A549 (cell line): ENCODE data around the gene USP24. TPM values are rescaled to one million over a fixed set of nuclear protein-coding genes. Genes with fewer than 3 reads are reported as not detected.

ENCODE experiments used
- ATAC-seq, 2 experiments: fragments of 200-7000 bp in 1 of 2; fragments of >200 bp in 1 of 2; cut with Nextera tagmentation in 1 of 2; cut with Tn5 transposase in 1 of 2; 3 replicates each; pipeline versions ENCODE4 v1.8.0 to v1.9.1; 2018 to 2020; ENCODE audit warnings: mild to moderate bottlenecking in 1 of 2, moderate library complexity in 1 of 2
- CTCF ChIA-PET: fragments of 300-600 bp; sonication (Branson Sonifier 250); formaldehyde crosslinking; extraction: SDS; loops from one replicate; lab custom pipeline; 2021; ENCODE audit warnings: antibody characterized with exemption, inconsistent platforms; lab: Yijun Ruan, JAX
- POLR2A ChIA-PET: fragments of 350-600 bp; formaldehyde crosslinking; extraction: SDS; loops from one replicate; lab custom pipeline; 2021; ENCODE audit warnings: antibody characterized with exemption, inconsistent platforms; lab: Yijun Ruan, JAX
- DNase-seq, 2 experiments: peaks; one replicate each; pipeline versions ENCODE4 v3.0.0 to v3.0.0-alpha.2; 2011 to 2016; ENCODE audit warnings: low read depth in 1 of 2, low spot score in 1 of 2
- FAIRE-seq: peaks from 2 replicates; lab custom pipeline; 2011; peaks lifted over from hg19 to GRCh38; lab: Jason Lieb, UNC
- H3K27ac ChIP-seq, 2 experiments: fragments of >200 bp; sonication (Bioruptor Twin); formaldehyde crosslinking; 3 replicates each; pipeline ENCODE4 v1.5.1; 2016 to 2017
- H3K4me1 ChIP-seq: fragments of >200 bp; sonication (Bioruptor Twin); formaldehyde crosslinking; 3 replicates; pipeline ENCODE4 v1.6.1; 2016
- H3K4me2 ChIP-seq: fragments of >200 bp; sonication (Bioruptor Twin); formaldehyde crosslinking; 3 replicates; pipeline ENCODE4 v1.6.1; 2016
- H3K4me3 ChIP-seq: fragments of >200 bp; sonication (Bioruptor Twin); formaldehyde crosslinking; 3 replicates; pipeline ENCODE4 v1.5.1; 2016
- H3K9me3 ChIP-seq: fragments of >200 bp; sonication (Bioruptor Twin); formaldehyde crosslinking; 3 replicates; pipeline ENCODE4 v1.6.1; 2016
- CBX8 ChIP-seq: fragments of 200-600 bp; sonication (generic); IDR thresholded peaks from 2 replicates; pipeline ENCODE4 v1.6.1; 2016
- CHD4 ChIP-seq: fragments of 200-600 bp; sonication (generic); IDR thresholded peaks from 2 replicates; pipeline ENCODE4 v1.6.1; 2016; ENCODE audit warnings: antibody characterized with exemption, mild to moderate bottlenecking, borderline replicate concordance
- EHMT2 ChIP-seq: fragments of 200-600 bp; sonication (generic); IDR thresholded peaks from 2 replicates; pipeline ENCODE4 v1.6.1; 2016; ENCODE audit warnings: antibody characterized with exemption, low read depth, mild to moderate bottlenecking, moderate library complexity
- EP300 ChIP-seq, 2 experiments: fragments of >200 bp; sonication (Bioruptor Twin); formaldehyde crosslinking; IDR thresholded peaks; 2 replicates in 1 of 2; 3 replicates in 1 of 2; pipeline ENCODE4 v1.6.1; 2016 to 2017
- ESRRA ChIP-seq: fragments of 150-350 bp; IDR thresholded peaks from 2 replicates; pipeline ENCODE4 v1.6.1; 2014; ENCODE audit warnings: mild to moderate bottlenecking, low read length, borderline replicate concordance
- FOXS1 ChIP-seq: fragments of 250-450 bp; sonication (Bioruptor Pico); IDR thresholded peaks from 2 replicates; pipeline ENCODE4 v1.5.0; 2020; ENCODE audit warnings: mild to moderate bottlenecking, moderate library complexity
- HDAC2 ChIP-seq: fragments of 200-600 bp; sonication (generic); IDR thresholded peaks from 2 replicates; pipeline ENCODE4 v1.6.1; 2016
- HOXA7 ChIP-seq: fragments of 250-450 bp; sonication (Bioruptor Pico); IDR thresholded peaks from 2 replicates; pipeline ENCODE4 v1.5.0; 2020; ENCODE audit warnings: mild to moderate bottlenecking, moderate library complexity
- HOXB13 ChIP-seq: fragments of 250-450 bp; sonication (Bioruptor Pico); IDR thresholded peaks from 2 replicates; pipeline ENCODE4 v1.5.0; 2020; ENCODE audit warnings: low read depth, mild to moderate bottlenecking, moderate library complexity
- HOXB5 ChIP-seq: fragments of 250-450 bp; sonication (Bioruptor Pico); IDR thresholded peaks from 2 replicates; pipeline ENCODE4 v1.5.0; 2020; ENCODE audit warnings: mild to moderate bottlenecking, moderate library complexity
- JUNB ChIP-seq: fragments of >200 bp; sonication (Bioruptor Twin); formaldehyde crosslinking; IDR thresholded peaks from 2 replicates; pipeline ENCODE4 v1.6.1; 2016
- KDM1A ChIP-seq: fragments of 200-600 bp; sonication (generic); IDR thresholded peaks from 2 replicates; pipeline ENCODE4 v1.6.1; 2016; ENCODE audit warnings: low read depth, mild to moderate bottlenecking
- NPAS2 ChIP-seq: fragments of 250-450 bp; sonication (Bioruptor Pico); IDR thresholded peaks from 2 replicates; pipeline ENCODE4 v1.8.0; 2022; ENCODE audit warnings: mild to moderate bottlenecking, moderate library complexity, borderline replicate concordance
- NR3C1 ChIP-seq: fragments of >200 bp; sonication (Bioruptor Twin); formaldehyde crosslinking; IDR thresholded peaks from 3 replicates; pipeline ENCODE4 v1.6.1; 2017
- POLR2AphosphoS2 ChIP-seq: conservative IDR thresholded peaks from 2 replicates; pipeline ENCODE4 v1.6.1; 2012; ENCODE audit warnings: low read length, improper control_type of control experiment, inconsistent platforms
- RAD21 ChIP-seq, 2 experiments: fragments of >200 bp in 1 of 2; sonication (Bioruptor Twin) in 1 of 2; formaldehyde crosslinking in 1 of 2; IDR thresholded peaks in 1 of 2; conservative IDR thresholded peaks in 1 of 2; 2 replicates in 1 of 2; 3 replicates in 1 of 2; pipeline ENCODE4 v1.6.1; 2012 to 2018; ENCODE audit warnings: inconsistent platforms in 1 of 2
- RARB ChIP-seq: fragments of 250-450 bp; sonication (Bioruptor Pico); IDR thresholded peaks from 2 replicates; pipeline ENCODE4 v1.8.0; 2021; ENCODE audit warnings: mild to moderate bottlenecking, moderate library complexity
- RFX5 ChIP-seq: fragments of 450-650 bp; IDR thresholded peaks from 2 replicates; pipeline ENCODE4 v1.7.1; 2014; ENCODE audit warnings: antibody characterized with exemption, mild to moderate bottlenecking, moderate library complexity
- SMC3 ChIP-seq: fragments of >200 bp; sonication (Bioruptor Twin); formaldehyde crosslinking; IDR thresholded peaks from 3 replicates; pipeline ENCODE4 v1.6.1; 2018; ENCODE audit warnings: inconsistent platforms
- TFCP2L1 ChIP-seq: fragments of 250-450 bp; sonication (Bioruptor Pico); IDR thresholded peaks from 2 replicates; pipeline ENCODE4 v1.5.0; 2021; ENCODE audit warnings: mild to moderate bottlenecking
- TP53 ChIP-seq: fragments of 250-450 bp; sonication (Bioruptor Pico); IDR thresholded peaks from 2 replicates; pipeline ENCODE4 v1.5.0; 2021; ENCODE audit warnings: mild to moderate bottlenecking, moderate library complexity
- ZC3H11A ChIP-seq: fragments of 450-650 bp; IDR thresholded peaks from 2 replicates; pipeline ENCODE4 v1.6.1; 2014; ENCODE audit warnings: antibody characterized with exemption, mild to moderate bottlenecking
- ZSCAN20 ChIP-seq: fragments of 250-450 bp; sonication (Bioruptor Pico); IDR thresholded peaks from 2 replicates; pipeline ENCODE4 v1.8.0; 2022; ENCODE audit warnings: mild to moderate bottlenecking, moderate library complexity
- WGBS: methylation state at CpG from one replicate; pipeline ENCODE4 v1.1.6; 2017; ENCODE audit errors: missing lambda C conversion rate; 5-methylcytosine and 5-hydroxymethylcytosine counted together
- polyA plus RNA-seq, 4 experiments: library from polyadenylated mRNA; depleted of rRNA in 3 of 4; stranded (reverse); fragments of >200 nt; fragmentation: RNase III in 1 of 4; extraction: RNeasy Plus Mini Kit Qiagen cat#74134 plus additional on column Dnase treatment in 1 of 4; gene quantifications; 2 replicates in 3 of 4; 3 replicates in 1 of 4; pipeline ENCODE4 v1.2.3, GENCODE V29; 2011 to 2017
- TF ChIP-seq, protein P1 (sequence below): IDR thresholded peaks from 2 replicates; pipeline ENCODE4 v1.6.1; 2012
- TF ChIP-seq, protein P2 (sequence below): fragments of >200 bp; sonication (Bioruptor Twin); formaldehyde crosslinking; IDR thresholded peaks from 2 replicates; pipeline ENCODE4 v1.6.1; 2016
- TF ChIP-seq, protein P3 (sequence below): fragments of >200 bp; sonication (Bioruptor Twin); formaldehyde crosslinking; IDR thresholded peaks from 3 replicates; pipeline ENCODE4 v1.5.1; 2016
- TF ChIP-seq, protein P4 (sequence below): fragments of 250-450 bp; sonication (Bioruptor Pico); IDR thresholded peaks from 2 replicates; pipeline ENCODE4 v1.5.0; 2021; ENCODE audit warnings: mild to moderate bottlenecking, moderate library complexity, borderline replicate concordance
- TF ChIP-seq, protein P5 (sequence below): IDR thresholded peaks from 2 replicates; pipeline ENCODE4 v1.6.1; 2012

The USP24 gene
- polyA plus RNA-seq, 2 of the 4 experiments (the other 2 are of a cell fraction): 14.7 to 21.7 TPM

DNA sequence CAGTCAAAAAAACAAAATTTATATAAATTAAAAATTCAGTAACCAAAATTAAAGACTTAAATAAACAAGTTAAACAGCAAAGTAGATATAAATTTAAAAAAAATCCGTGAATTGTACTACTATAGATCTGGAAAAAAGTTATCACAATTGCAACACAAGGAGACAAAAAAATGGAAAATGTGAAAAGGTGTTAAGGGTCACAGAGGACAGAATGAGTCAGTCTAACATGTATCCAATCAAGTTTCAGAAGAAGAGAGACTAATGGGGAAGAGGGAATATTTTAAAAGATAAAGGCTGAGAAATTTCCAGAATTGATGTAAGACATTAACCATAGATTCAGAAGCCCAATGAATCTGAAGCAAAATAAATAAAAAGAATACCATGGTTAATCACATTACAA is 46.0 kb downstream of the USP24 start:
- no peak overlapping the region for H3K4me2 ChIP-seq
- no peak overlapping the region for H3K27ac ChIP-seq
- TF ChIP-seq, protein P1, sequence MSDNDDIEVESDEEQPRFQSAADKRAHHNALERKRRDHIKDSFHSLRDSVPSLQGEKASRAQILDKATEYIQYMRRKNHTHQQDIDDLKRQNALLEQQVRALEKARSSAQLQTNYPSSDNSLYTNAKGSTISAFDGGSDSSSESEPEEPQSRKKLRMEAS: no peak
- TF ChIP-seq RFX5: no peak
- TF ChIP-seq CBX8: no peak
- TF ChIP-seq TFCP2L1: no peak
- TF ChIP-seq CHD4: no peak
- no peak for TF ChIP-seq ZSCAN20 (CRISPR knock-in tag)
- no peak for TF ChIP-seq EP300 (IDR thresholded peaks at IDR 0.05)
- no peak for TF ChIP-seq FOXS1 (CRISPR knock-in tag)
- no peak for TF ChIP-seq HOXB13
- TF ChIP-seq ZC3H11A: no peak
- TF ChIP-seq, protein P2, sequence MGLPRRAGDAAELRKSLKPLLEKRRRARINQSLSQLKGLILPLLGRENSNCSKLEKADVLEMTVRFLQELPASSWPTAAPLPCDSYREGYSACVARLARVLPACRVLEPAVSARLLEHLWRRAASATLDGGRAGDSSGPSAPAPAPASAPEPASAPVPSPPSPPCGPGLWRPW: no peak
- FAIRE-seq (no peak), DNase-seq (no peak), ATAC-seq (no peak)
- WGBS: 83% methylated on average over 1 of the region's 1 CpG
- ChIA-PET POLR2A (no interaction called here), CTCF (no interaction called here)
- no peaks in the 10 kb centered on the region for H3K4me1 ChIP-seq
- no peaks in the 10 kb centered on the region for H3K9me3 ChIP-seq
- no peak overlapping the region for H3K4me3 ChIP-seq

DNA sequence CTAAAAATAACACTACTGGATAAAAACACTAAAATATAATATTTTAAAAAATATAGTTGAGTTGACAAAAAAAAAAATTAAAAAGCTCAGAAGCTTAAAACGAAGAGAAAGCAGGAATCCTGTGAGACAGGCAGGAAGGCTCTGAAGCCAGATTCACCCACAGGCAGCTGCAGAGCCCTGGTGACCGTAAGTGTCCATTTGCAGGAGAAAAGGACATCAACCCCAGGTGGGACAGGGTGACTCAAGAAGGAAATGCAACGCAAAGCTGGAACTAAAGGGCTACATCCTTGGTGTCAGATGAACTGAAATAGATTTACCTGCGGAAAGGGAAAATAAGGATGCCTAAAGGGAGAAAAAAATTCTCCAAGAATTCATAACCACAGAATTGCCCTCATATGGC is 46.8 kb downstream of the USP24 start:
- ChIA-PET POLR2A (no interaction called here), CTCF (no interaction called here)
- no peak for ATAC-seq
- no peak for DNase-seq
- Histone ChIP-seq H3K4me2 (no peak overlapping the region), H3K27ac (no peak overlapping the region), H3K9me3 (no peaks in the 10 kb centered on the region), H3K4me3 (no peak overlapping the region), H3K4me1 (no peaks in the 10 kb centered on the region)
- 91% methylated on average over 4 of the region's 4 CpGs for WGBS
- FAIRE-seq: no peak
- no peak for TF ChIP-seq JUNB
- TF ChIP-seq HOXB13: no peak
- TF ChIP-seq EHMT2: no peak
- TF ChIP-seq HOXA7 (CRISPR knock-in tag): no peak
- TF ChIP-seq NR3C1: no peak
- TF ChIP-seq SMC3: no peak
- no peak for TF ChIP-seq RAD21 (conservative IDR thresholded peaks at IDR 0.05 in 1 of 2, IDR thresholded peaks at IDR 0.05 in 1 of 2)
- no peak for TF ChIP-seq RARB (CRISPR knock-in tag)
- TF ChIP-seq, all 56 proteins: peak for 0

DNA sequence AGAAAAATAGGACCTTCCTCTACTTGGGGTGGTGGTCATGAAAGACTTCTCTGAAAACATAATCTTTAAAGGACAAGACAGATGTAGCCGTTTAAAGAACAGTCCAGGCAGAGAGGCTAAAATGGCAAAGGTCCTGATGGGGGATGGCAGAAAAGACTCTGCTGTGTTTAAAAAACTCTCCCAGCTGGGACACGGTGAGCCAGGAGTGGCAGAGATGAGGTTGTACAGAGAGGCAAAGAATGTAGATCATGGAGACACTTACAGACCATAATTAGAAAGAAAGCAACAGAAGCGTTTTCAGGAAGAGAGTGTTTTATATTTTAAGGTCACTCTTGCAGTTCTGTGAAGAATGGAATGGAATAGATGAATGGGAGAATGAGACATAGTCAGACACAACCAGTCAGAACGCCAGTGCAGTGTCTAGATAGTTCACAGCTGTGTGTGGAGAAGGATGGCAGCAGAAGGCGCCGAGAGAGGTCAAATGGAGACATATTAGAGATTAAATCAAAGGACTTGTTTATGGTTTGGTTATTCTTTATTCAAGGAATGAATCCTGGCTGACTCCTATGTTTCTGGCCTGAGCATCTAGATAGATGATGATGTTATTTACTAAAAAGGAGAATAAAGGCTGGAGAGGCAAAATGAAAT is 47.8 kb downstream of the USP24 start:
- FAIRE-seq: no peak
- H3K4me2 ChIP-seq: no peak overlapping the region
- H3K4me3 ChIP-seq: no peak overlapping the region
- H3K27ac ChIP-seq: no peak overlapping the region
- 88% methylated on average over 6 of the region's 6 CpGs for WGBS
- ATAC-seq: no peak
- POLR2A ChIA-PET: no interaction called here
- CTCF ChIA-PET: interaction anchor here (1.1 kb wide), 1 partner anchor 41 kb away, joined by 3 read pairs; no protein-coding TSS in a partner anchor
- DNase-seq: no peak
- no peaks in the 10 kb centered on the region for H3K4me1 ChIP-seq
- TF ChIP-seq, protein P3, sequence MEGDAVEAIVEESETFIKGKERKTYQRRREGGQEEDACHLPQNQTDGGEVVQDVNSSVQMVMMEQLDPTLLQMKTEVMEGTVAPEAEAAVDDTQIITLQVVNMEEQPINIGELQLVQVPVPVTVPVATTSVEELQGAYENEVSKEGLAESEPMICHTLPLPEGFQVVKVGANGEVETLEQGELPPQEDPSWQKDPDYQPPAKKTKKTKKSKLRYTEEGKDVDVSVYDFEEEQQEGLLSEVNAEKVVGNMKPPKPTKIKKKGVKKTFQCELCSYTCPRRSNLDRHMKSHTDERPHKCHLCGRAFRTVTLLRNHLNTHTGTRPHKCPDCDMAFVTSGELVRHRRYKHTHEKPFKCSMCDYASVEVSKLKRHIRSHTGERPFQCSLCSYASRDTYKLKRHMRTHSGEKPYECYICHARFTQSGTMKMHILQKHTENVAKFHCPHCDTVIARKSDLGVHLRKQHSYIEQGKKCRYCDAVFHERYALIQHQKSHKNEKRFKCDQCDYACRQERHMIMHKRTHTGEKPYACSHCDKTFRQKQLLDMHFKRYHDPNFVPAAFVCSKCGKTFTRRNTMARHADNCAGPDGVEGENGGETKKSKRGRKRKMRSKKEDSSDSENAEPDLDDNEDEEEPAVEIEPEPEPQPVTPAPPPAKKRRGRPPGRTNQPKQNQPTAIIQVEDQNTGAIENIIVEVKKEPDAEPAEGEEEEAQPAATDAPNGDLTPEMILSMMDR: no peak
- TF ChIP-seq HOXB5 (CRISPR knock-in tag) (no peak), TP53 (no peak), FOXS1 (CRISPR knock-in tag) (no peak), ESRRA (no peak), HDAC2 (no peak), KDM1A (no peak), JUNB (no peak), NPAS2 (CRISPR knock-in tag) (no peak), RAD21 (conservative IDR thresholded peaks at IDR 0.05 in 1 of 2, IDR thresholded peaks at IDR 0.05 in 1 of 2) (no peak), POLR2AphosphoS2 (no peak)
- TF ChIP-seq, protein P4, sequence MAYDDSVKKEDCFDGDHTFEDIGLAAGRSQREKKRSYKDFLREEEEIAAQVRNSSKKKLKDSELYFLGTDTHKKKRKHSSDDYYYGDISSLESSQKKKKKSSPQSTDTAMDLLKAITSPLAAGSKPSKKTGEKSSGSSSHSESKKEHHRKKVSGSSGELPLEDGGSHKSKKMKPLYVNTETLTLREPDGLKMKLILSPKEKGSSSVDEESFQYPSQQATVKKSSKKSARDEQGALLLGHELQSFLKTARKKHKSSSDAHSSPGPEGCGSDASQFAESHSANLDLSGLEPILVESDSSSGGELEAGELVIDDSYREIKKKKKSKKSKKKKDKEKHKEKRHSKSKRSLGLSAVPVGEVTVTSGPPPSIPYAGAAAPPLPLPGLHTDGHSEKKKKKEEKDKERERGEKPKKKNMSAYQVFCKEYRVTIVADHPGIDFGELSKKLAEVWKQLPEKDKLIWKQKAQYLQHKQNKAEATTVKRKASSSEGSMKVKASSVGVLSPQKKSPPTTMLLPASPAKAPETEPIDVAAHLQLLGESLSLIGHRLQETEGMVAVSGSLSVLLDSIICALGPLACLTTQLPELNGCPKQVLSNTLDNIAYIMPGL: no peak
- TF ChIP-seq, protein P5, sequence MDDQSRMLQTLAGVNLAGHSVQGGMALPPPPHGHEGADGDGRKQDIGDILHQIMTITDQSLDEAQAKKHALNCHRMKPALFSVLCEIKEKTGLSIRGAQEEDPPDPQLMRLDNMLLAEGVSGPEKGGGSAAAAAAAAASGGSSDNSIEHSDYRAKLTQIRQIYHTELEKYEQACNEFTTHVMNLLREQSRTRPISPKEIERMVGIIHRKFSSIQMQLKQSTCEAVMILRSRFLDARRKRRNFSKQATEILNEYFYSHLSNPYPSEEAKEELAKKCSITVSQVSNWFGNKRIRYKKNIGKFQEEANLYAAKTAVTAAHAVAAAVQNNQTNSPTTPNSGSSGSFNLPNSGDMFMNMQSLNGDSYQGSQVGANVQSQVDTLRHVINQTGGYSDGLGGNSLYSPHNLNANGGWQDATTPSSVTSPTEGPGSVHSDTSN: no peak
- no peaks in the 10 kb centered on the region for H3K9me3 ChIP-seq
